HG02840 (cell line): ENCODE results near the gene HDAC10.

Experiments
- ATAC-seq: cut with Tn5 transposase; IDR thresholded peaks from one replicate; pipeline ENCODE4 v1.9.1; 2021; ENCODE audit warnings: mild to moderate bottlenecking, moderate library complexity, moderate number of reproducible peaks; ENCODE audit not compliant: unreplicated experiment, low FRiP score

The HDAC10 gene

GRCh38 chr22:50219800-50220602 lies 31.1 kb downstream of the HDAC10 start:
- no peak for ATAC-seq

GRCh38 chr22:50218996-50219727 lies 31.9 kb downstream of the HDAC10 start:
- ATAC-seq: no peak

GRCh38 chr22:50218153-50218995 lies 32.7 kb downstream of the HDAC10 start:
- ATAC-seq: no peak

GRCh38 chr22:50217543-50218152 lies 33.4 kb downstream of the HDAC10 start:
- ATAC-seq: no peak

- no peak for ATAC-seq
Observed at GRCh38 chr22:50216684-50217520, 34.2 kb downstream of the HDAC10 start.

GRCh38 chr22:50216055-50216683 lies 34.9 kb downstream of the HDAC10 start:
- ATAC-seq: no peak

GRCh38 chr22:50215297-50216054 lies 35.6 kb downstream of the HDAC10 start:
- no peak for ATAC-seq

GRCh38 chr22:50213263-50213662 lies 37.8 kb downstream of the HDAC10 start:
- no peak for ATAC-seq

- no peak for ATAC-seq
Observed at GRCh38 chr22:50211147-50211546, 39.9 kb downstream of the HDAC10 start.

GRCh38 chr22:50210378-50211139 lies 40.5 kb downstream of the HDAC10 start:
- ATAC-seq: no peak

- ATAC-seq: no peak
Observed at GRCh38 chr22:50209893-50210292, 41.2 kb downstream of the HDAC10 start.

GRCh38 chr22:50208939-50209892 lies 41.8 kb downstream of the HDAC10 start:
- ATAC-seq: no peak

- ATAC-seq: no peak
Observed at GRCh38 chr22:50208430-50208938, 42.6 kb downstream of the HDAC10 start.

GRCh38 chr22:50207383-50208140 lies 43.5 kb downstream of the HDAC10 start:
- no peak for ATAC-seq

- no peak for ATAC-seq
Observed at GRCh38 chr22:50206599-50206998, 44.5 kb downstream of the HDAC10 start.
